Endothelial cell (in vitro differentiated cells): ENCODE data around the gene CKAP4. TPM values are rescaled to one million over a fixed set of nuclear protein-coding genes. Genes with fewer than 3 reads are reported as not detected.

ENCODE experiments used
- DNase-seq: peaks from one replicate; pipeline ENCODE4 v3.0.0; 2021; ENCODE audit warnings: low spot score
- H3K27ac Mint-ChIP-seq: one replicate; pipeline ENCODE4 v1.8.0; 2021; ENCODE audit warnings: mixed read lengths, inconsistent platforms; ENCODE audit not compliant: unreplicated experiment
- H3K27me3 Mint-ChIP-seq: one replicate; pipeline ENCODE4 v1.8.0; 2021; ENCODE audit warnings: mild to moderate bottlenecking, moderate library complexity, mixed read lengths, inconsistent platforms; ENCODE audit not compliant: unreplicated experiment
- H3K36me3 Mint-ChIP-seq: one replicate; pipeline ENCODE4 v1.8.0; 2021; ENCODE audit warnings: mild to moderate bottlenecking, low read depth, mixed read lengths, inconsistent platforms; ENCODE audit not compliant: unreplicated experiment
- H3K4me1 Mint-ChIP-seq: one replicate; pipeline ENCODE4 v1.8.0; 2021; ENCODE audit warnings: mild to moderate bottlenecking, mixed read lengths, inconsistent platforms; ENCODE audit not compliant: unreplicated experiment
- H3K4me3 Mint-ChIP-seq: one replicate; pipeline ENCODE4 v1.8.0; 2021; ENCODE audit warnings: mild to moderate bottlenecking, mixed read lengths, inconsistent platforms; ENCODE audit not compliant: unreplicated experiment
- H3K9me3 Mint-ChIP-seq: one replicate; pipeline ENCODE4 v1.8.0; 2021; ENCODE audit warnings: mixed read lengths, inconsistent platforms; ENCODE audit not compliant: unreplicated experiment
- CTCF ChIP-seq: fragments of 200-600 bp; sonication (generic); IDR thresholded peaks from one replicate; pipeline ENCODE4 v1.5.0; 2021; ENCODE audit warnings: antibody characterized with exemption; ENCODE audit not compliant: unreplicated experiment
- total RNA-seq: library from RNA; stranded (reverse); fragmentation: NEBNext Ultra II Directional; extraction: Animal tissue kit (Norgen Biotek cat#: 25700); gene quantifications from one replicate; pipeline ENCODE4 v1.2.1, GENCODE V29; 2021; ENCODE audit not compliant: unreplicated experiment

CKAP4 gene
- total RNA-seq, 1 donor from 2014 or later, result 76.7 TPM

GRCh38 chr12:106238146-106238545 lies 9.7 kb downstream of the CKAP4 start:
- no peak for TF ChIP-seq CTCF
- H3K27me3 Mint-ChIP-seq, result peaks cover 6% of the 10 kb centered on the region
- H3K9me3 Mint-ChIP-seq, result no peaks in the 10 kb centered on the region
- no peak overlapping the region for H3K27ac Mint-ChIP-seq
- DNase-seq, result no peak
- H3K36me3 Mint-ChIP-seq, result peaks cover 20% of the 10 kb centered on the region
- no peak overlapping the region for H3K4me3 Mint-ChIP-seq
- H3K4me1 Mint-ChIP-seq, result no peaks in the 10 kb centered on the region

- no peak overlapping the region for H3K27ac Mint-ChIP-seq
- H3K4me1 Mint-ChIP-seq, result no peaks in the 10 kb centered on the region
- no peak overlapping the region for H3K4me3 Mint-ChIP-seq
- H3K9me3 Mint-ChIP-seq, result no peaks in the 10 kb centered on the region
- no peak for DNase-seq
- TF ChIP-seq CTCF, result no peak
- peaks cover 7% of the 10 kb centered on the region for H3K27me3 Mint-ChIP-seq
- peaks cover 20% of the 10 kb centered on the region for H3K36me3 Mint-ChIP-seq
These were observed 12.1 kb downstream of the CKAP4 start for GRCh38 chr12:106235770-106236169.

GRCh38 chr12:106234449-106234848 lies 13.4 kb downstream of the CKAP4 start:
- Mint-ChIP-seq H3K9me3 (no peaks in the 10 kb centered on the region), H3K27ac (no peak overlapping the region), H3K4me3 (no peak overlapping the region), H3K27me3 (peaks cover 7% of the 10 kb centered on the region), H3K4me1 (no peaks in the 10 kb centered on the region), H3K36me3 (peaks cover 14% of the 10 kb centered on the region)
- no peak for DNase-seq
- TF ChIP-seq CTCF, result no peak

GRCh38 chr12:106233011-106233410 lies 14.8 kb downstream of the CKAP4 start:
- Mint-ChIP-seq H3K36me3 (peaks cover 6% of the 10 kb centered on the region), H3K9me3 (no peaks in the 10 kb centered on the region), H3K27me3 (peaks cover 6% of the 10 kb centered on the region), H3K27ac (no peak overlapping the region), H3K4me1 (no peaks in the 10 kb centered on the region), H3K4me3 (no peak overlapping the region)
- TF ChIP-seq CTCF, result no peak
- no peak for DNase-seq

GRCh38 chr12:106229036-106229591 lies 18.7 kb downstream of the CKAP4 start:
- Mint-ChIP-seq H3K9me3 (no peaks in the 10 kb centered on the region), H3K4me3 (no peak overlapping the region), H3K27me3 (peaks cover 1% of the 10 kb centered on the region), H3K27ac (no peak overlapping the region), H3K4me1 (no peaks in the 10 kb centered on the region), H3K36me3 (peaks cover 6% of the 10 kb centered on the region)
- no peak for TF ChIP-seq CTCF
- DNase-seq, result no peak
